ENCODE results near the gene NHERF1. TPM values are rescaled to one million over a fixed set of nuclear protein-coding genes. Genes with fewer than 3 reads are reported as not detected.
A peak's percentile ranks its signal among the peaks of the same experiment; 100 is the strongest.

NHERF1 gene
- polyA plus RNA-seq, 1 of the 3 experiments (the other 2 are of a cell fraction), result 40.1 TPM

- no peak for TF ChIP-seq GATA2 (CRISPR knock-in tag; IDR thresholded peaks at IDR 0.05)
- TF ChIP-seq POLR2AphosphoS5 (IDR thresholded peaks at IDR 0.05; ENCODE audit: low read depth, low read length), result no peak
- TF ChIP-seq MXI1 (IDR thresholded peaks at IDR 0.05; ENCODE audit: low read depth, low read length), result no peak
- peak; percentile 56 for TF ChIP-seq RAD21 (IDR thresholded peaks at IDR 0.05; ENCODE audit: low read length)
- no peak for TF ChIP-seq NRF1 (IDR thresholded peaks at IDR 0.05; ENCODE audit: low read depth, low read length)
Measured at GRCh38 chr17:74736513-74737298, 11.7 kb upstream of the NHERF1 start, which contains the start of gene RAB37 (continued).

- CTCF ChIA-PET, result interaction anchor here (0.6 to 8.2 kb wide), 52 partner anchors 11 to 370 kb away, joined by 3 to 301 read pairs (median 8); partner anchors contain the start of genes CD300H, CD300LD, GRIN2C and NAT9
Measured at GRCh38 chr17:74737299-74738050, 11.0 kb upstream of the NHERF1 start.

More at GRCh38 chr17:74737299-74738050, 11.0 kb upstream of the NHERF1 start:
- Histone ChIP-seq H3K4me2 (0 out of 2 replicates have a peak overlapping the region, but pooled peaks have one; percentile 29), H2AFZ (ENCODE audit: low read depth) (no peak overlapping the region), H3K9me2 (no peaks in the 10 kb centered on the region), H3K4me3 (ENCODE audit: low read depth in 2 of 2, low read length in 1 of 2) (no peak overlapping the region; a peak in 1 of 4 replicates), H4K20me1 (ENCODE audit: insufficient read depth) (no peaks in the 10 kb centered on the region), H3K27me3 (ENCODE audit: insufficient read depth) (peaks cover 54% of the 10 kb centered on the region), H3K27ac (ENCODE audit: low read depth in 2 of 2, low read length in 1 of 2) (no peak overlapping the region), H3K36me3 (replicated peaks in 1 of 2; ENCODE audit: control insufficient read depth in 1 of 2, insufficient read depth in 2 of 2, low read length in 1 of 2) (no peaks in the 10 kb centered on the region), H3K9me3 (no peaks in the 10 kb centered on the region), H3F3A (replicated peaks; ENCODE audit: insufficient read depth) (peaks cover 4% of the 10 kb centered on the region), H3K4me1 (ENCODE audit: control insufficient read depth in 1 of 2, insufficient read depth in 2 of 2, low read depth in 1 of 2, low read length in 1 of 2) (no peaks in the 10 kb centered on the region; a peak in 1 of 4 replicates), H3K9ac (no peak overlapping the region), H3K79me2 (ENCODE audit: insufficient read depth) (no peaks in the 10 kb centered on the region)
- TF ChIP-seq FOXM1 (IDR thresholded peaks at IDR 0.05; ENCODE audit: low read depth), result no peak
- TF ChIP-seq SMC3 (IDR thresholded peaks at IDR 0.05; ENCODE audit: low read depth, low read length), result peak; percentile 55
- TF ChIP-seq ELF1 (IDR thresholded peaks at IDR 0.05), result no peak
- no peak for TF ChIP-seq SIN3A (IDR thresholded peaks at IDR 0.05; ENCODE audit: borderline replicate concordance, low read depth, low read length)
- no peak for TF ChIP-seq TEAD4 (IDR thresholded peaks at IDR 0.05; ENCODE audit: borderline replicate concordance, insufficient read depth)
- TF ChIP-seq POLR2AphosphoS5 (IDR thresholded peaks at IDR 0.05; ENCODE audit: low read depth, low read length), result no peak
- peak; percentile 59 for TF ChIP-seq RAD21 (IDR thresholded peaks at IDR 0.05; ENCODE audit: low read length)
- TF ChIP-seq EP300 (IDR thresholded peaks at IDR 0.05; ENCODE audit: borderline replicate concordance in 1 of 2, low read depth in 1 of 2, low read length in 1 of 2), result no peak
- TF ChIP-seq CTCF (IDR thresholded peaks at IDR 0.05), result peak; percentile 47
- no peak for TF ChIP-seq RFX5 (IDR thresholded peaks at IDR 0.05; ENCODE audit: low read length)
- no peak for TF ChIP-seq REST (IDR thresholded peaks at IDR 0.05; ENCODE audit: low read depth, low read length)
- TF ChIP-seq TAF1 (IDR thresholded peaks at IDR 0.05; ENCODE audit: borderline replicate concordance, low read depth, low read length), result no peak
- TF ChIP-seq MEF2A (IDR thresholded peaks at IDR 0.05; ENCODE audit: borderline replicate concordance, low read depth), result no peak
- no peak for TF ChIP-seq MAX (IDR thresholded peaks at IDR 0.05; ENCODE audit: low read depth)
- no peak for TF ChIP-seq NFIC (IDR thresholded peaks at IDR 0.05; ENCODE audit: borderline replicate concordance)
- TF ChIP-seq RCOR1 (IDR thresholded peaks at IDR 0.05; ENCODE audit: low read length), result no peak
- no peak for TF ChIP-seq CHD2 (IDR thresholded peaks at IDR 0.05; ENCODE audit: low read length, partially characterized antibody)
- TF ChIP-seq RXRA (IDR thresholded peaks at IDR 0.05; ENCODE audit: borderline replicate concordance, low read depth), result no peak
- 14% methylated on average over 35 of the region's 38 CpGs for WGBS (ENCODE audit: low lambda C conversion rate)
- POLR2A ChIA-PET, result interaction anchor here (1.2 to 1.3 kb wide), 2 partner anchors 80 to 171 kb away, joined by 3 to 4 read pairs; no protein-coding TSS in a partner anchor
- DNase-seq, result peak; percentile 85

Measured in SK-N-SH (cell line).